GM12878 (cell line): Measurements from ENCODE around the gene SHISA9. TPM values are rescaled to one million over a fixed set of nuclear protein-coding genes. Genes with fewer than 3 reads are reported as not detected.

Experiments
- ATAC-seq: fragments of 200-7000 bp; cut with Tn5 transposase; 3 replicates; pipeline ENCODE4 v1.9.1; 2020; ENCODE audit warnings: mild to moderate bottlenecking, moderate library complexity
- BruUV-seq: library from RNA; stranded (reverse); fragments of 400-500 nt; replicated peaks from 2 replicates; lab custom pipeline; 2021; lab: Mats Ljungman, UMichigan
- CTCF ChIA-PET: fragments of 300-600 bp; sonication (Branson Sonifier 250); formaldehyde crosslinking; extraction: SDS; loops from one replicate; lab custom pipeline; 2021; ENCODE audit warnings: inconsistent platforms; lab: Yijun Ruan, JAX
- POLR2A ChIA-PET: fragments of 350-600 bp; formaldehyde crosslinking; extraction: SDS; loops from one replicate; lab custom pipeline; 2021; ENCODE audit warnings: inconsistent platforms; lab: Charles Lee
- RAD21 ChIA-PET: fragments of 300-600 bp; sonication (Branson Sonifier 250); formaldehyde crosslinking; loops from one replicate; lab custom pipeline; 2023; ENCODE audit warnings: antibody characterized with exemption; ENCODE audit not compliant: unreplicated experiment; lab: Charles Lee
- SMC1A ChIA-PET: fragments of 300-600 bp; sonication (Branson Sonifier 250); formaldehyde crosslinking; loops from one replicate; lab custom pipeline; 2023; ENCODE audit not compliant: unreplicated experiment, uncharacterized antibody; lab: Charles Lee
- DNase-seq: peaks from one replicate; pipeline ENCODE4 v3.0.0-alpha.2; 2011; ENCODE audit warnings: low read depth, low spot score
- FAIRE-seq: peaks from 3 replicates; lab custom pipeline; 2011; peaks lifted over from hg19 to GRCh38; lab: Jason Lieb, UNC
- H2AFZ ChIP-seq: 2 replicates; pipeline ENCODE4 v1.6.0; 2011; ENCODE audit warnings: low read depth, low read length, control low read depth; ENCODE audit not compliant: control insufficient read depth
- H3K27ac ChIP-seq: 2 replicates; pipeline ENCODE4 v1.5.1; 2011; ENCODE audit warnings: control low read depth; ENCODE audit not compliant: control insufficient read depth, insufficient read depth
- H3K27me3 ChIP-seq, 2 experiments: replicated peaks in 1 of 2; 2 replicates each; pipeline versions ENCODE4 v1.6.0 to v1.6.1; 2011; ENCODE audit warnings: low read length in 1 of 2; ENCODE audit not compliant: control insufficient read depth in 2 of 2, insufficient read depth in 2 of 2
- H3K36me3 ChIP-seq, 2 experiments: 2 replicates each; pipeline ENCODE4 v1.5.1; 2011; ENCODE audit warnings: low read length in 1 of 2; ENCODE audit not compliant: control insufficient read depth in 2 of 2, insufficient read depth in 2 of 2
- H3K4me1 ChIP-seq: 2 replicates; pipeline ENCODE4 v1.6.1; 2011; ENCODE audit warnings: mild to moderate bottlenecking, low read length, moderate library complexity, mixed read lengths; ENCODE audit not compliant: control insufficient read depth, insufficient read depth
- H3K4me2 ChIP-seq: 2 replicates; pipeline ENCODE4 v1.6.0; 2011; ENCODE audit warnings: control low read depth; ENCODE audit not compliant: control insufficient read depth, insufficient read depth
- H3K4me3 ChIP-seq: fragments of 200-600 bp; sonication (generic); 2 replicates; pipeline ENCODE4 v1.5.1; 2016
- H3K79me2 ChIP-seq: 2 replicates; pipeline ENCODE4 v1.6.0; 2011; ENCODE audit warnings: low read length; ENCODE audit not compliant: control insufficient read depth, insufficient read depth
- H3K9ac ChIP-seq: 2 replicates; pipeline ENCODE4 v1.8.0; 2011; ENCODE audit warnings: low read length, control low read depth, mixed read lengths; ENCODE audit not compliant: control insufficient read depth, insufficient read depth
- H3K9me3 ChIP-seq: replicated peaks from 3 replicates; pipeline ENCODE4 v1.5.1; 2011; ENCODE audit warnings: mild to moderate bottlenecking, low read length; ENCODE audit not compliant: control insufficient read depth, insufficient read depth
- H4K20me1 ChIP-seq: 2 replicates; pipeline ENCODE4 v1.6.0; 2011; ENCODE audit not compliant: control insufficient read depth, insufficient read depth
- CBX3 ChIP-seq: fragments of 200-600 bp; sonication (generic); IDR thresholded peaks from 2 replicates; pipeline ENCODE4 v1.6.1; 2016; ENCODE audit warnings: low read depth, borderline replicate concordance
- E2F8 ChIP-seq: fragments of 450-650 bp; IDR thresholded peaks from 2 replicates; pipeline ENCODE4 v1.6.1; 2018; ENCODE audit warnings: mild to moderate bottlenecking, low read depth, moderate library complexity; ENCODE audit not compliant: partially characterized antibody
- ETV6 ChIP-seq, 2 experiments: fragments of 450-650 bp in 1 of 2; IDR thresholded peaks in 1 of 2; conservative IDR thresholded peaks in 1 of 2; 2 replicates each; pipeline ENCODE4 v1.6.1; 2014; ENCODE audit warnings: antibody characterized with exemption in 1 of 2, borderline replicate concordance in 1 of 2, low read depth in 1 of 2, mild to moderate bottlenecking in 1 of 2, moderate library complexity in 1 of 2
- HDAC6 ChIP-seq: fragments of 200-600 bp; sonication (generic); IDR thresholded peaks from one replicate; pipeline ENCODE4 v1.8.0; 2017; ENCODE audit warnings: antibody characterized with exemption; ENCODE audit not compliant: unreplicated experiment
- KAT2A ChIP-seq: conservative IDR thresholded peaks from 2 replicates; pipeline ENCODE4 v1.6.1; 2011; ENCODE audit warnings: low read depth, low read length; ENCODE audit not compliant: control insufficient read depth
- KLF5 ChIP-seq: fragments of 450-650 bp; IDR thresholded peaks from 2 replicates; pipeline ENCODE4 v1.6.1; 2014; ENCODE audit warnings: mild to moderate bottlenecking; ENCODE audit not compliant: partially characterized antibody
- MTA3 ChIP-seq: IDR thresholded peaks from 2 replicates; pipeline ENCODE4 v1.6.1; 2012; ENCODE audit warnings: low read length, inconsistent platforms, borderline replicate concordance
- NKRF ChIP-seq: fragments of 450-650 bp; conservative IDR thresholded peaks from 2 replicates; pipeline ENCODE4 v1.6.1; 2017; ENCODE audit warnings: mild to moderate bottlenecking, moderate library complexity
- RFX5 ChIP-seq: IDR thresholded peaks from 2 replicates; pipeline ENCODE4 v1.6.1; 2011; ENCODE audit warnings: low read depth, low read length, improper control_type of control experiment
- SMARCA5 ChIP-seq: fragments of 450-650 bp; IDR thresholded peaks from 2 replicates; pipeline ENCODE4 v1.6.1; 2017; ENCODE audit warnings: mild to moderate bottlenecking
- SUZ12 ChIP-seq: fragments of 200-600 bp; sonication (generic); IDR thresholded peaks from one replicate; pipeline ENCODE4 v1.6.1; 2018; ENCODE audit warnings: antibody characterized with exemption, mild to moderate bottlenecking; ENCODE audit not compliant: unreplicated experiment
- WGBS: methylation state at CpG from one replicate; pipeline ENCODE4 v1.1.6; 2016; ENCODE audit warnings: low lambda C conversion rate; ENCODE audit not compliant: insufficient replicate concordance, insufficient coverage; ENCODE audit errors: missing lambda C conversion rate; 5-methylcytosine and 5-hydroxymethylcytosine counted together
- in situ Hi-C: fragments of 300-500 bp; cut with MboI; formaldehyde crosslinking; loops from 9 replicates; pipeline ENCODE4 v1.14.3; 2018; ENCODE audit warnings: mixed read lengths
- intact Hi-C: fragments of 100-400 bp; cut with micrococcal nuclease; formaldehyde crosslinking; loops from one replicate; pipeline ENCODE4 v1.14.2; 2022; ENCODE audit not compliant: unreplicated experiment
- polyA plus RNA-seq, 11 experiments: library from polyadenylated mRNA; depleted of rRNA in 4 of 11; unstranded in 6 of 11; stranded (reverse) in 5 of 11; fragments of >200 nt; fragmentation: Nextera tagmentation in 4 of 11; fragmentation: Illumina TruSeq in 1 of 11; extraction: Ambion mirVana in 4 of 11; extraction: Trizol in 1 of 11; gene quantifications; 1 replicate in 1 of 11; 2 replicates in 10 of 11; pipeline versions ENCODE4 v1.2.1 to v1.2.3, GENCODE V29; 2011 to 2016; ENCODE audit warnings: inconsistent platforms in 2 of 11, missing spikeins in 2 of 11, low read depth in 1 of 11
- total RNA-seq, 4 experiments: library from RNA; depleted of rRNA in 3 of 4; stranded (reverse); fragments of >200 nt in 3 of 4; fragmentation: Illumina TruSeq in 1 of 4; extraction: Trizol in 1 of 4; gene quantifications; 2 replicates each; pipeline versions ENCODE4 v1.2.1 to v1.2.3, GENCODE V29; 2013 to 2021

Gene SHISA9
- total and polyA plus RNA-seq, 10 of the 15 experiments (the other 5 are each of a cell fraction or from before 2014, with no cell fraction given) = 0.03 to 25.5 (median 0.07) TPM

GRCh38 chr16:12879812-12880211 lies 21.6 kb upstream of the SHISA9 start:
- no peak for FAIRE-seq
- TF ChIP-seq KAT2A (no peak), RFX5 (no peak), E2F8 (no peak), HDAC6 (no peak), SUZ12 (no peak), KLF5 (no peak), ETV6 (conservative IDR thresholded peaks at IDR 0.05 in 1 of 2, IDR thresholded peaks at IDR 0.05 in 1 of 2; ENCODE audit: borderline replicate concordance in 1 of 2, low read depth in 1 of 2) (no peak), MTA3 (no peak), SMARCA5 (no peak), CBX3 (no peak), NKRF (no peak)
- ChIA-PET RAD21 (no interaction called here), POLR2A (no interaction called here), CTCF (interaction anchor here (0.5 kb wide), 1 partner anchor 985 kb away, joined by 3 read pairs; no protein-coding TSS in a partner anchor), SMC1A (no interaction called here)
- no peak for DNase-seq
- H3K4me2 ChIP-seq = no peak overlapping the region
- no peaks in the 10 kb centered on the region for H3K27me3 ChIP-seq
- intact Hi-C loops (no loop called here), in situ Hi-C loops (no loop called here)
- no TSS peak for BruUV-seq
- WGBS = 100% methylated on average over 2 of the region's 2 CpGs
- H3K36me3 ChIP-seq = no peaks in the 10 kb centered on the region
- no peak overlapping the region for H3K27ac ChIP-seq
- no peaks in the 10 kb centered on the region for H3K4me1 ChIP-seq
- H4K20me1 ChIP-seq = no peaks in the 10 kb centered on the region
- H3K4me3 ChIP-seq = no peak overlapping the region
- H2AFZ ChIP-seq = no peak overlapping the region
- no peak for ATAC-seq
- no peaks in the 10 kb centered on the region for H3K9me3 ChIP-seq
- H3K79me2 ChIP-seq = no peaks in the 10 kb centered on the region
- no peak overlapping the region for H3K9ac ChIP-seq
